Activated CD4-positive, alpha-beta memory T cell treated with anti-CD3 and anti-CD28 coated beads for 36 hours (primary cell): ENCODE data around the gene POLDIP3. TPM values are rescaled to one million over a fixed set of nuclear protein-coding genes. Genes with fewer than 3 reads are reported as not detected.
"Not testable (repeated sequence)": the region's sequence is repeated elsewhere in the genome, so short reads cannot be mapped to it uniquely, and the experiment has no call there.

ENCODE experiments used
- CTCF ChIA-PET: fragments of 350-600 bp; sonication (Branson Sonifier 250); formaldehyde crosslinking; loops from one replicate; lab custom pipeline; 2021; ENCODE audit warnings: antibody characterized with exemption, inconsistent platforms; lab: Charles Lee
- POLR2A ChIA-PET: fragments of 350-600 bp; sonication (Branson Sonifier 250); formaldehyde crosslinking; loops from one replicate; lab custom pipeline; 2021; ENCODE audit warnings: antibody characterized with exemption; lab: Charles Lee
- DNase-seq: peaks from one replicate; pipeline ENCODE4 v3.0.0-alpha.2; 2020
- H3K27ac Mint-ChIP-seq: one replicate; pipeline ENCODE4 v1.8.0; 2021; ENCODE audit warnings: mixed read lengths
- H3K27me3 Mint-ChIP-seq: one replicate; pipeline ENCODE4 v1.8.0; 2021; ENCODE audit warnings: mixed read lengths
- H3K36me3 Mint-ChIP-seq: one replicate; pipeline ENCODE4 v1.8.0; 2021; ENCODE audit warnings: mixed read lengths
- H3K4me1 Mint-ChIP-seq: one replicate; pipeline ENCODE4 v1.8.0; 2021; ENCODE audit warnings: low read depth, mixed read lengths
- H3K4me3 Mint-ChIP-seq: one replicate; pipeline ENCODE4 v1.8.0; 2021; ENCODE audit warnings: mild to moderate bottlenecking, mixed read lengths
- H3K9me3 Mint-ChIP-seq: one replicate; pipeline ENCODE4 v1.8.0; 2021; ENCODE audit warnings: mixed read lengths
- intact Hi-C: fragments of 100-400 bp; cut with micrococcal nuclease; formaldehyde crosslinking; loops from one replicate; pipeline ENCODE4 v1.15.1; 2023
- total RNA-seq, 2 experiments: library from RNA; stranded (reverse); gene quantifications; one replicate each; pipeline ENCODE4 v1.2.3, GENCODE V29; 2021

The POLDIP3 gene
- total RNA-seq, 2 experiments from 2014 or later, result 64.6 to 75.3 TPM

DNA sequence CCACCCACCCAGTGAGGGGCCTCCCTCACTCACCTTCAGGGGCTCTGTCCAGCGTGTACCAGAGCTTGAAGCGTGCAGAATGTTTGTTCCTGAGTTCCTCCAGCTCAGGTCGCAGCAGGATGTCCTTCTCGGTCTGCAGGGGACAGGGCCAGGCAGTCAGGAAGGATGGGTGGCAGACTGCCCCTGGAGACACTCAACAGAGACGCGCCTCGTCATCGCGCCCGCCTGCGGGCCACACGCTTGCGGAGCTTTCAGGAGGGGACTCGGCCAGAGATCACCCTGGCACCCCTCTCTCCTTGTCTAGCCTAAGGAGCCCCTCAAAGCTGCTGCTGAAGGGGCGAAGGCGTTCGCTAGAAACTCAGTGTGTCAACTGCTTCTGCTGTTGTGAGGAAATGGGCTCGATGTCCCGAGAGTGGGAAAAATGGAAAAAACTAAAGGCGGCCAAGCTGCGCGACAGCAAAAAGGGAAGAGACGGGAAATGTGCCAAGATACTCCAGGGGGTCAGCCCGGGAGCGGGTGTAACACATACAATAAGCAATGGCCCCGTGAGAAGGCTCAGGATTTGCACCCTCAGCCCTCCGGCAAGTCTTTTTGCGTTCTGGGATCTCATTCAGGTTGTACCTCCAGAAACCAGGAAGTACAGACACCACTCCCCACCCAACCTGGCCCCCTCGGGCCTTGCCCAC, 9.2 kb upstream of the POLDIP3 start:
- no peaks in the 10 kb centered on the region for H3K4me1 Mint-ChIP-seq
- DNase-seq, result no peak
- H3K27me3 Mint-ChIP-seq, result no peaks in the 10 kb centered on the region
- H3K4me3 Mint-ChIP-seq, result no peak overlapping the region
- H3K27ac Mint-ChIP-seq, result no peak overlapping the region
- ChIA-PET CTCF (no interaction called here), POLR2A (interaction anchor here (1.7 kb wide), 1 partner anchor 8 kb away, joined by 8 read pairs; no protein-coding TSS in a partner anchor)
- intact Hi-C loops, result no loop called here
- no peaks in the 10 kb centered on the region for H3K9me3 Mint-ChIP-seq
- H3K36me3 Mint-ChIP-seq, result peaks cover 16% of the 10 kb centered on the region

DNA sequence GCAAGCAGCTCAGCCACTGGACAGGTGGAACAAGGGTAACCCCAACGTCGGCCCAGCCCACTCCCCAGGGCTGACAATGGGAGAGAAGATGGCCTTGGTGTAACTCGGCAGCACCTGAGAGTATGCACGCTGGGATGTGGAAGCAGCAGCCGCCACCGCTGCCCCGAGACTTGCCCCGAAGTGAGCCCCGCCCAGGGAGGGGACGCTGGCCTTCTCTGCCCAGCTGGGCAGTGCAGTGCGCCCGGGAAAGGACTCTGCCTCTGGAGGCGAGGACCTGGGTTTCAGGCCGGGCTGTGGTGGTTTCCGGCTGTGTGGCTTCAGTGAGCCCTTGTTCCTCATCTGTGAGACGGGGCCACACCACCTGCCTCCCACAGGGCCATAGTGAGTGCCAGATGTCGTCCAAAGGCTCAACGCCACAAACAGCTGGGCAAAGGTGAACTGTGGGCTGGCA, 8.6 kb upstream of the POLDIP3 start:
- no peak overlapping the region for H3K4me3 Mint-ChIP-seq
- intact Hi-C loops, result no loop called here
- no peak for DNase-seq
- ChIA-PET CTCF (interaction anchor here (0.6 to 1.8 kb wide), 3 partner anchors 14 to 531 kb away, joined by 3 to 5 read pairs (median 3); no protein-coding TSS in a partner anchor), POLR2A (interaction anchor here (1.7 kb wide), 1 partner anchor 8 kb away, joined by 8 read pairs; no protein-coding TSS in a partner anchor)
- H3K27ac Mint-ChIP-seq, result no peak overlapping the region
- no peaks in the 10 kb centered on the region for H3K9me3 Mint-ChIP-seq
- H3K27me3 Mint-ChIP-seq, result no peaks in the 10 kb centered on the region
- H3K36me3 Mint-ChIP-seq, result peaks cover 16% of the 10 kb centered on the region
- no peaks in the 10 kb centered on the region for H3K4me1 Mint-ChIP-seq

DNA sequence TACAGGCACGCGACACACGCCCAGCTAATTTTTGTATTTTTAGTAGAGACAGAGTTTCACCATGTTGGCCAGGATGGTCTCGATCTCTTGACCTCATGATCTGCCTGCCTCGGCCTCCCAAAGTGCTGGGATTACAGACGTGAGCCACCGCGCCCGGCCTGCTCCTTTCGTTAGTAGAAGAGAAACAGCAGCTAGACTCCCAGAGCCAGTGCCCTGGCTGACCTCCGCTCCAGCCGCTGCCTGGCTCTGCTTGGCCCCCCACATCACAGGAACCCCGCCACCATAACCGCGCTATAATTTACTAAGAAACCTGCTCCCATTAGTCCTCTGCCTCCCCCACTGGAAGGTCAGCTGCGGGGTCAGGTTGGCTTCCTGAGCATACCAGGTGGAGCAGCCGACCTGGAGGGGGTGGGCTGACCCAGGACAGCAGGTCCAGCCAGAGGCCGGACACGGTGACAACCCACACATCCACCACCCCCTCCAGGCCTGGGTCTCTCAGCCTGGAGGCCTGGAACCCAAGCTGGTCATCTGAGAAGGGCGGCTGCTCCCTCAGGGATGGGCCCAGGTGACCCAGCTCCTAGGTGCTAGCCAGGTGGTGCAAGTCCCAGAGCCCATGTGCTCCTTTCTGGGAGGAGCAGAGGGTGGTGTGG, 7.5 kb upstream of the POLDIP3 start:
- H3K9me3 Mint-ChIP-seq, result no peaks in the 10 kb centered on the region
- no peaks in the 10 kb centered on the region for H3K27me3 Mint-ChIP-seq
- peaks cover 3% of the 10 kb centered on the region for H3K4me1 Mint-ChIP-seq
- no peak for DNase-seq
- intact Hi-C loops, result no loop called here
- POLR2A ChIA-PET, result no interaction called here
- H3K36me3 Mint-ChIP-seq, result peaks cover 10% of the 10 kb centered on the region
- H3K27ac Mint-ChIP-seq, result no peak overlapping the region
- CTCF ChIA-PET, result interaction anchor here (0.6 to 2.0 kb wide), 9 partner anchors 13 to 468 kb away, joined by 3 to 6 read pairs (median 3); no protein-coding TSS in a partner anchor
- H3K4me3 Mint-ChIP-seq, result no peak overlapping the region

DNA sequence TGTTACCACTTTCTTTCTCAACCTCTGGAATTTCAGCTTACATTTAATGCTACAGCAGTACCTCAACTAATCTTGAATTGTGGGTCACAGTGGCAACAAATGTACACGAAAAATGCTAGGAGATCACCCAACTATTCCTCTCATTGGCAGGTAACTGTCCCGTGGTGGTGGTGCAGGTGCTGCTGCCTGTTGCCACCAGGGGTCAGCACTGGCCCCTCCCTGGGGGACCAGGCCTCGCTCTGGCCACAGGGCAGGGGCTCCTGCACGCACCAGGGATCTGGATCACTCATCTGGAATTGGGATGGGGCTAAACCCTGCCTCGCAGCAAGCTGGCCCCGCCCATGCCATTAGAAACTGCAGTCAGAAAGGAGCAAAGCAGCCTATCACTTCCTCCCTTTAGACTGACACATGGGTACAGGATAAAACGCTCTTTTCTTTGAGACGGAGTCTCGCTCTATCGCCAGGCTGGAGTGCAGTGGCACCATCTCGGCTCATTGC, 6.9 kb upstream of the POLDIP3 start:
- H3K4me3 Mint-ChIP-seq, result no peak overlapping the region
- ChIA-PET CTCF (interaction anchor here (0.6 to 2.0 kb wide), 21 partner anchors 10 to 823 kb away, joined by 3 to 6 read pairs (median 3); partner anchors contain the start of genes ATP5MGL and CYB5R3), POLR2A (no interaction called here)
- peaks cover 6% of the 10 kb centered on the region for H3K4me1 Mint-ChIP-seq
- no peaks in the 10 kb centered on the region for H3K9me3 Mint-ChIP-seq
- H3K36me3 Mint-ChIP-seq, result peaks cover 8% of the 10 kb centered on the region
- H3K27me3 Mint-ChIP-seq, result no peaks in the 10 kb centered on the region
- no peak overlapping the region for H3K27ac Mint-ChIP-seq
- DNase-seq, result peak; percentile 71
- intact Hi-C loops, result no loop called here

DNA sequence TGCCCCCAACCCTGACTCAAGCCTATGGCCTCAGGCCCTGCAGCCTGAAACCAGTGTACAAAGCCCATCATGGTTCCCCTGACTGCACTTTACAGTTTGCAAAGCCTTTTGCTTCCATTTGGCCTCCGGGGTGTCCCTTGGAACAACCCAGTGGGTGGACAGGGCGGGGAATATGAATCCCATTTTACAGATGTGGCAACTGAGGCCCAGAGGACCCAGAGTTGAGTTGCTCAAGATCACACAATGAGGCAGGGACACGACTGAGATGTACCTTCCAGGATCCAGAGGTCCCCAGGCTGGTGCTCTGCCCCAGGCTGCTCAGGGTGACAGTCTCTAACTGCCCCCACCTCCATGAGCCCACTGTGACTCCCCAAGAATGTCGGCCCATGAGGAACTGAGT, 5.4 kb upstream of the POLDIP3 start:
- ChIA-PET CTCF (interaction anchor here (1.5 to 2.0 kb wide), 3 partner anchors 19 to 248 kb away, joined by 4 to 6 read pairs (median 6); partner anchors contain the start of gene ATP5MGL), POLR2A (no interaction called here)
- H3K36me3 Mint-ChIP-seq, result peaks cover 3% of the 10 kb centered on the region

DNA sequence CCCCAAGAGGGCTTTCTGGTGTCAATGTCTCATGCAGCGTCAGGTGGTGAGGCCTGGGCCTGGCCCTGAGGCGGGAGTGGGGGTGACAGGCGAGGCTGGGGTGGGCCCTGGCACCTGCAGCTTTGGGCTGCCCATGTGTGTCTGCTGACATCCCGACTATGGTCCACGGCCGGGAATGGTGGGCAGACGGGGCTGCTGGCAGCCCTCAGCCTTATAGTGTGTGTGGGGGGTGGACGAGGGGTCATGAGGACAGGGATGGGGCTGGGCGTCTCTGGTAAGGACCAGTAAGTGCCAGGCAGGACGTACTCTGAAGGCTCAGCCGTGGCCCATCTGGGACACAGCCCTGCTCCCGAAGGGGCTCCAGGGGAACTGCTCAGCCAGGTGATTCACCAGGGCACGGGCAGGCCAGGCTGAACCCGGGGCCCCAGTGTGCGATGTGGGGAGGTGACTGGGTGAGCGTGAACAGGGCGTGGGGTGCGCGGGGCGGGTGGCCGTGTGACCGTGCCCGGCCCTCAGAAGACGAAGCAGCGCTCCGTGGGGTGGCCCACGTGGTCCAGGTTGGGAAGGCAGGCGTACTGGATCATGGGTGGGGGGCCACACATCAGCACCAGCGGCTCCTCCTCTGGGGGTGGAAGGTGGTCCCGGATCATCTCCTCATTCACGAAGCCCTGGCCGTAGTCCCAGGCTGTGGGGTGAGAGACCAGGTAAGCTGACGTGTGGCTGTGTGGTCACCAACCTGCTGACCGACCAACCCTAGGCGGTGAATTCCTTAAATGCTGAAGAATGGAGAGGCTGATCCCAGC, 4.8 kb upstream of the POLDIP3 start:
- H3K9me3 Mint-ChIP-seq, result no peaks in the 10 kb centered on the region
- DNase-seq, result no peak
- peaks cover 3% of the 10 kb centered on the region for H3K36me3 Mint-ChIP-seq
- peaks cover 3% of the 10 kb centered on the region for H3K27me3 Mint-ChIP-seq
- peaks cover 14% of the 10 kb centered on the region for H3K4me1 Mint-ChIP-seq
- intact Hi-C loops, result no loop called here
- ChIA-PET POLR2A (no interaction called here), CTCF (no interaction called here)
- no peak overlapping the region for H3K27ac Mint-ChIP-seq
- H3K4me3 Mint-ChIP-seq, result no peak overlapping the region

More for the DNA sequence above, 5.4 kb upstream of the POLDIP3 start:
- intact Hi-C loops, result no loop called here
- H3K27ac Mint-ChIP-seq, result no peak overlapping the region
- no peaks in the 10 kb centered on the region for H3K9me3 Mint-ChIP-seq
- no peak overlapping the region for H3K4me3 Mint-ChIP-seq
- no peak for DNase-seq
- peaks cover 3% of the 10 kb centered on the region for H3K27me3 Mint-ChIP-seq
- H3K4me1 Mint-ChIP-seq, result peaks cover 14% of the 10 kb centered on the region

DNA sequence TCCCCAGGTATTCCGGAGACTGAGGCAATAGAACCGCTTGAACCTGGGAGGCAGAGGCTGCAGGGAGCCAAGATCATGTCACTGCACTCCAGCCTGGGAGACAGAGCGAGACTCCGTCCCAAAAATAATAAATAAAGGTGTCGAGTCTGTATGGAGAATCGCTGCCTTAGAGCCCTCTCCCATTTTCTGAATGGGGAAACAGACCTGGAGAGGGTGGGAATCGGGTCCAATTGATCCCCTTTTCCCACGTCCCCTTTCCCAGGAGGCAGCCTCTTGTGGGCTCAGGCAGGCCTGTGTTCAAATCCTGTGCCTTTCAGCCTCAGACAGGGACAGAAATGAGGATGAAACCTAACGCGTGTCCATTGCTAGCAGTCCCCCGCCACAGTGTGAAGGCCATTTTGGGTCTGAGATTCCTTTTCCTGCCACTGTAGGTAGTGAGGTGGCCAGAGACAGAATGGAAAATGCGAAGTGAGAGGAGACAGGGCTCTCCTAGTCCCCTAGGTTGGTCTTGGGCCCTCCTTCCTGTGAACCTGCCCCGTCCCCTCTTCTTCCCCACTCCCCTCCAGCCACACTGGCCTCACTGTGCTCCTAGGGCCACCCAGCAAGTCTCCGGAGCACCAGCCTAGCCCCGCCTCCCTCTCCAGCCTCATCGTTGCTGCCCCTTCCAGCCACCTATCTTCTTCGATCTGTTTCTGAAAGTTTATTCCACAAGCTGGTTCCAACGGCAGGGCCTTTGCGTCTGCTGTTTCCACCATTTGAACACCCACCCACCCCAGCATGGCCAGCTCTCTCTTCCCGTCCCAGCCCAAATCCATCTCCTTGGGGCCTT, 2.7 kb upstream of the POLDIP3 start:
- Mint-ChIP-seq H3K9me3 (no peaks in the 10 kb centered on the region), H3K4me3 (no peak overlapping the region), H3K27me3 (peaks cover 3% of the 10 kb centered on the region), H3K36me3 (peaks cover 14% of the 10 kb centered on the region), H3K27ac (no peak overlapping the region), H3K4me1 (peaks cover 26% of the 10 kb centered on the region)
- ChIA-PET CTCF (no interaction called here), POLR2A (no interaction called here)
- intact Hi-C loops, result no loop called here
- no peak for DNase-seq

DNA sequence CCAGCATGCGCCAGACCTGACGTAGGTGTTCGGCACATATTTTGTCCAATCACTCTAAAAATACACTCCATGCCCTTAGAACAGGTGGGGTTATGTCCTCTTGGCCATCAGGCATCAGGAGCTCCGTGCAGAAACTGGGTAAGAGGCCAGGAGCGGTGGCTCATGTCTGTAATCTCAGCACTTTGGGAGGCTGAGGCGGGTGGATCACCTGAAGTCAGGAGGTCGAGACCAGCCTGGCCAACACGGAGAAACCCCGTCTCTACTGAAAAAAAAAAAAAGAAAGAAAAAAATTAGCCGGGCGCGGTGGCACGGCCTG, 1.1 kb upstream of the POLDIP3 start:
- CTCF ChIA-PET, result interaction anchor here (1.2 kb wide), 1 partner anchor 11 kb away, joined by 3 read pairs; no protein-coding TSS in a partner anchor
- H3K4me3 Mint-ChIP-seq, result peak overlapping the region; percentile 87
- H3K27me3 Mint-ChIP-seq, result not testable (repeated sequence)

DNA sequence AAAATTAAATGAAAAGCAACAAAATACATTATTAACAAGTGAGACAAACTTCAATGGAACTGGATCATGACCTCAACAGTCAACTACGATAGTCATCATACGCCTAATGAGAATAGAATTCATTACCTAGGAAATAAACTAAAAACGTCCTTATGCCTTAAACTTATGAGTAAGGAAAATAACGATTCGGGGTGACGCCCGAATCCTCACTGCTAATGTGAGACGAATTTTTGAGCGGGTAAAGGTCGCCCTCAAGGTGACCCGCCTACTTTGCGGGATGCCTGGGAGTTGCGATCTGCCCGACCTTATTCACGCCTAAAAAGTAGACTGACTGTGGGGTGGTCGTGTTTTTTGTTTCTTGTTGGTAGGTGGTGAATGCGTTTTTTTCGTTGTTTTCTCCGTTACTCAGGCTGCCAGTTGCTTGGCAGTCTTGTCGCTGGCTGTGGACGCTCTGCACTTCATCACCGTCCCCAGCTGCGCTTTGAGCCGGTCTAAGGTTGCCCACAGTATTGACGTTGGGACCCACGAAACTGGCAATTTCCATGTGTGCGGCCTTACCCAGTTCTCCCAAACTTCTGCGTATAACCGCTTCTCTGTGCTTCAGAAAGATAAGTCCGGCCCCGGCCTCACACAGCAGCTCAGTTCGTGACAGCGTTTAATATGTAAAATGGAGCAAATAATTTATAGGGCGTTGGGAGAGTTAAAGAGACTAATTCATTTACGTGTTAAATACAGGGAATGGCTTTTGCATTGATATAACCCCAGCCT, 593 bp upstream of the POLDIP3 start:
- Mint-ChIP-seq H3K4me1 (peaks cover 43% of the 10 kb centered on the region), H3K9me3 (no peaks in the 10 kb centered on the region), H3K27ac (peak overlapping the region; percentile 96), H3K4me3 (peak overlapping the region; percentile 87), H3K27me3 (peaks cover 3% of the 10 kb centered on the region), H3K36me3 (peaks cover 24% of the 10 kb centered on the region)
- peak; percentile 94 for DNase-seq
- intact Hi-C loops, result loop anchor here (2.0 kb wide), 3 partner anchors 32 to 242 kb away; partner anchors contain the start of genes ARFGAP3 and CYB5R3
- CTCF ChIA-PET, result interaction anchor here (1.2 kb wide), 1 partner anchor 11 kb away, joined by 3 read pairs; no protein-coding TSS in a partner anchor
- POLR2A ChIA-PET, result interaction anchor here (0.5 to 3.6 kb wide), 19 partner anchors 9 to 535 kb away, joined by 3 to 45 read pairs (median 5); partner anchors contain the start of genes ARFGAP3 and CYB5R3

More for the DNA sequence above, 1.1 kb upstream of the POLDIP3 start:
- not testable (repeated sequence) for H3K9me3 Mint-ChIP-seq, DNase-seq
- peak overlapping the region; percentile 96 for H3K27ac Mint-ChIP-seq
- intact Hi-C loops, result loop anchor here (2.0 kb wide), 3 partner anchors 33 to 241 kb away; partner anchors contain the start of genes ARFGAP3 and CYB5R3
- H3K4me1 Mint-ChIP-seq, result peaks cover 39% of the 10 kb centered on the region
- H3K36me3 Mint-ChIP-seq, result peaks cover 23% of the 10 kb centered on the region
- POLR2A ChIA-PET, result interaction anchor here (0.5 to 3.6 kb wide), 16 partner anchors 8 to 475 kb away, joined by 3 to 45 read pairs (median 5); partner anchors contain the start of genes ARFGAP3 and CYB5R3

DNA sequence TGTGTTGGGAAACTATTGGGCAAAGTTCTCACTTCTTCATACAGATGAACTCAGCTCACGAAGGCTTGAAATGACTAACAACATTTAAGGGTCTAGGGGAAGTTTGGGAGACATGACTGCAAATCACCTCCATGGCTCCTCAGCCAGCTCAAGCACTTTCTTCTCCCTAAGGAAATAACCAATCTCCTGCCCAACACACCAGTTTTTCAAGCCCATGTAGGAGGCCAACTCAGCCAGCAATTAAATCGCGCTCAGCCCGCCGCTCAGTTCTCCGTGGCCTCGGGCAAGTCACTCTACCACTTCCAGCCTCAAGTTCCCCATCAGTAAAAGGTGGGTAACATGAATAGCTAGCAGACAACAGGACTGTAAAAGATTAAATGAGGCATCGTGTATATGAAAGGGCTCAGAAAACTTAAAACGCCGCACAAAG, 796 bp downstream of the POLDIP3 start:
- H3K9me3 Mint-ChIP-seq, result no peaks in the 10 kb centered on the region
- peak overlapping the region; percentile 94 for H3K4me3 Mint-ChIP-seq
- ChIA-PET POLR2A (interaction anchor here (0.6 to 3.6 kb wide), 9 partner anchors 7 to 581 kb away, joined by 3 to 45 read pairs (median 4); partner anchors contain the start of genes ARFGAP3, CYB5R3 and NDUFA6), CTCF (no interaction called here)
- peaks cover 3% of the 10 kb centered on the region for H3K27me3 Mint-ChIP-seq
- peaks cover 55% of the 10 kb centered on the region for H3K4me1 Mint-ChIP-seq
- H3K36me3 Mint-ChIP-seq, result peaks cover 27% of the 10 kb centered on the region
- peak; percentile 38 for DNase-seq
- intact Hi-C loops, result loop anchor here (2.0 kb wide), 3 partner anchors 31 to 243 kb away; partner anchors contain the start of genes ARFGAP3 and CYB5R3
- peak overlapping the region; percentile 96 for H3K27ac Mint-ChIP-seq
